Raji (cell line): ENCODE data around the gene CCDC87.

Source experiments
- POLR2A ChIP-seq: IDR thresholded peaks from 2 replicates; pipeline ENCODE4 v1.6.1; 2011; ENCODE audit warnings: low read depth, low read length, control low read depth; ENCODE audit not compliant: insufficient read depth

CCDC87 gene, protein sequence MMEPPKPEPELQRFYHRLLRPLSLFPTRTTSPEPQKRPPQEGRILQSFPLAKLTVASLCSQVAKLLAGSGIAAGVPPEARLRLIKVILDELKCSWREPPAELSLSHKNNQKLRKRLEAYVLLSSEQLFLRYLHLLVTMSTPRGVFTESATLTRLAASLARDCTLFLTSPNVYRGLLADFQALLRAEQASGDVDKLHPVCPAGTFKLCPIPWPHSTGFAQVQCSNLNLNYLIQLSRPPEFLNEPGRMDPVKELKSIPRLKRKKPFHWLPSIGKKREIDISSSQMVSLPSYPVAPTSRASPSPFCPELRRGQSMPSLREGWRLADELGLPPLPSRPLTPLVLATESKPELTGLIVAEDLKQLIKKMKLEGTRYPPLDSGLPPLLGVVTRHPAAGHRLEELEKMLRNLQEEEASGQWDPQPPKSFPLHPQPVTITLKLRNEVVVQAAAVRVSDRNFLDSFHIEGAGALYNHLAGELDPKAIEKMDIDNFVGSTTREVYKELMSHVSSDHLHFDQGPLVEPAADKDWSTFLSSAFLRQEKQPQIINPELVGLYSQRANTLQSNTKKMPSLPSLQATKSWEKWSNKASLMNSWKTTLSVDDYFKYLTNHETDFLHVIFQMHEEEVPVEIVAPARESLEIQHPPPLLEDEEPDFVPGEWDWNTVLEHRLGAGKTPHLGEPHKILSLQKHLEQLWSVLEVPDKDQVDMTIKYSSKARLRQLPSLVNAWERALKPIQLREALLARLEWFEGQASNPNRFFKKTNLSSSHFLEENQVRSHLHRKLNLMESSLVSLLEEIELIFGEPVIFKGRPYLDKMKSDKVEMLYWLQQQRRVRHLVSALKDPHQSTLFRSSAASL

DNA sequence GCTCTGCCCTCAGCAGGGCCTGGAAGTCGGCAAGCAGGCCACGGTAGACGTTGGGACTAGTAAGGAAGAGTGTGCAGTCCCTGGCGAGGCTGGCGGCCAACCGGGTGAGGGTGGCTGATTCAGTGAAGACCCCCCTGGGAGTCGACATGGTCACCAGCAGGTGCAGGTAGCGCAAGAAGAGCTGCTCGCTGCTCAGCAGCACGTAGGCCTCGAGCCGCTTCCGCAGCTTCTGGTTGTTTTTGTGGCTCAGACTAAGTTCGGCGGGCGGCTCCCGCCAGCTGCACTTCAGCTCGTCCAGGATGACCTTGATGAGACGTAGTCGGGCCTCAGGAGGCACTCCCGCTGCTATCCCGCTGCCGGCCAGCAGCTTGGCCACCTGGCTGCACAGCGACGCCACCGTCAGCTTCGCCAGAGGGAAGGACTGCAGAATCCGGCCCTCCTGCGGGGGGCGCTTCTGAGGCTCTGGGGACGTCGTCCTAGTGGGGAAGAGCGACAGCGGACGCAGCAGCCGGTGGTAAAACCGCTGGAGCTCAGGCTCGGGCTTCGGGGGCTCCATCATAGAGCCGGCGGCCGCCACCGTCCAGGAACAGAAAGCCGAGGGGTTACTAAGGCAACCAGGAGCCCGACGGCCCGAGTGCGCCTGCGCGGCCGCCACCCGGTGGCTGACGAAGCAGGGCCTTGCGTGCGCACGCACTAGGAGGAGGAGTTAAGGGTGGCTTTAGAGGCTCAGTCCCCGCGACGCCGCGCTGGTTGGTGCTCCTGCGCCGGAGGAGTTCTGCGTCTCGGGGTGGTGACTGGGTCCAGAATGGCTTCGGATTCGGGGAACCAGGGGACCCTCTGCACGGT is at the start of gene CCDC87, which contains the start of gene CCS:
CCDC87 (minus strand) TSS at position 607 of the 846 bp plus-strand sequence; CDS start at position 559, 48 bp downstream.
CCS (plus strand) TSS at position 729 of the 846 bp plus-strand sequence; CDS start at position 806, 77 bp downstream.
- peak; percentile 99 for TF ChIP-seq POLR2A

DNA sequence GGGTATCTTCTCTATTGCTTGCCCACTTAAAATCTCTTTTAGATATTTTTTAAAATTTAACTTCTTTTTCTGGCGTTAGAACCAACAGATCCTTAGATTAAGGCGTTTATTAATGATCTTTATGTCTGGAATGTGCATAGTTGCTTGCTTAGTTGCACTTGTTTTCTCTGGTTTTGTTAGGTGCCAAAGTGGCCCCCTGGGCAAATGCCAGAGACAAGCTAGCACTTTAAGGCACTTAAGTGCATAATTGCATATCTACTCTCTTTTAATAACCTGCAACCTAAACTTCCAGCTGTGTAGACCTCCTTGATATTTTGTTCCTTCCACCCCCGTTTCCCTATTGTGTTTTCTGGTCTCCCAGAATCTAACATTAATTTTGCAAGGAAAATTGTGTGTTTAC is 49.0 kb upstream of the CCDC87 start:
- no peak for TF ChIP-seq POLR2A

DNA sequence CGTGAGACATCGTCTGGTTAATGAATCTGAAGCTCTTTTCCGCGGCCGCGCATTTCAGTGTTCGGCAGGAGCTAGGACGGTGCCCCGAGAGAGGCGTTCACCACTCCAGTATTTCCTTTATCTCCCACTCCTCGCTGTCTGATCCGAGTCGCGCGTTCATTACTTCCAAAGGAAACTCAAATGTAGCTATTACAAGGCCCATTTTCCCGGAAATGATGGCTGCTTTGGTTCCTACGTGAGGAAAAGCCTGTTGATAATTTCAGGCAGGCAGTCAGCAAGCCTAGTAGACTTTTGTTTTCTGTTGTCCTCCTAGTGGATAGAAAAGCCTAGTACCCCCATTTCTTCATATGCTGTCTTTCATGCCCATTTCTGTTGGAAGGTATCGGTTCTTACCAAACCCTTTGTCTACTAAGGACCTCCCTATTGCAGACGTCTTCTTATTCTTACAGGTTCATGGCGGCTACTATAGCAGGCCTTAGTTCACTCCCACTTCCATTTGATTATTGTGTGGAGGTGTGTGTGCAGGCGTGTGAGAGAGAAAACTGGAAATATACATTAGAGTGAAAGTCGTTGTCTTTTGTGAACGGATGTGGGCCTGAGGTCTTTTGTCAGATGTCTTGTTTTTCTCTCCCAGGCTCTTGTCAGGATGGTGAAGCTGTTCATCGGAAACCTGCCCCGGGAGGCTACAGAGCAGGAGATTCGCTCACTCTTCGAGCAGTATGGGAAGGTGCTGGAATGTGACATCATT is 46.4 kb upstream of the CCDC87 start:
- no peak for TF ChIP-seq POLR2A

DNA sequence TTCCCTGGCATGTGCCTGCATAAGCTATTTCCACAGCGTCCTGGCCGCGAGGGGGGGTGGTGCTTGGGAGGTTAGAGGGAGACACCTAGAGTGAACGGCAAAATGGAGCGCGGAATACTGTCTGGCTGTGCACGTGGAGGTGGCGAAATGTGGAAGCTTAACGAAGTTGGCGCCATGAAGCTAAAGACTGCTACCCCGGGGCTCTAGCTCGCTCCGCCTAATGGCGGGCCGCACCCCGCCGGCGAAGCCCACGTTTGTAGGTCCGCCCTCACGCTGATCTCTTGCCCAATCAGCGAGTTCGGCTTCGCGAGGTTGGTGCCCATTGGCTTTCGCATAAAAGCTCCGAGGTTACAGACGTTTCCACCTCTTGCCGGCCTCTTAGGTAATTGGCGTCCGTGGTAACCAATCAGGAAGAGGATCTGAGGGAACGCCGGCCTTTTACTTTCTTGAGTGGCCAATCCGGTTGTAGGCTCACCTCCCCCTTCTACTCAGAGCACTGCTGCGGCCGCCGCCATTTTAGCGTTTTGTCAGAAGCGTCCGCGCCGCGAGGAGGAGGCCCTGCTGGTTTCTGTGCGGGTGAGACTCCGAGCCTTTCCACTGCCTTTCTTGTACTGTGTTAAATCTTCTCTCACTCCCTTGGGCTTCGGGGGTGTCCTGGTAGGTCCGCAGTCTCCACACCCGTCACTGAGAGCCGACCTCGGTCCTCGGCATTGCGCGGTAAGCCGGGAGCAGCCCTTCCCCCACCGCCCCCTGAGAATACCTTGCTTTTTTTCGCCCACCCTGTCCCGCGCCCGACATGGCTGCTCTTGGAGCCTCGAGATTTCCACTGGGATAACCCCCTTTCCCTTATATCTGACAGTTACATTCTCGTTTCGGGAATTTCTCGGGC is 45.6 kb upstream of the CCDC87 start, which contains the start of gene RBM4:
RBM4 (plus strand) TSS at position 527 of the 889 bp plus-strand sequence. CDS start 1,009 bp downstream, outside the sequence.
- peak; percentile 84 for TF ChIP-seq POLR2A

DNA sequence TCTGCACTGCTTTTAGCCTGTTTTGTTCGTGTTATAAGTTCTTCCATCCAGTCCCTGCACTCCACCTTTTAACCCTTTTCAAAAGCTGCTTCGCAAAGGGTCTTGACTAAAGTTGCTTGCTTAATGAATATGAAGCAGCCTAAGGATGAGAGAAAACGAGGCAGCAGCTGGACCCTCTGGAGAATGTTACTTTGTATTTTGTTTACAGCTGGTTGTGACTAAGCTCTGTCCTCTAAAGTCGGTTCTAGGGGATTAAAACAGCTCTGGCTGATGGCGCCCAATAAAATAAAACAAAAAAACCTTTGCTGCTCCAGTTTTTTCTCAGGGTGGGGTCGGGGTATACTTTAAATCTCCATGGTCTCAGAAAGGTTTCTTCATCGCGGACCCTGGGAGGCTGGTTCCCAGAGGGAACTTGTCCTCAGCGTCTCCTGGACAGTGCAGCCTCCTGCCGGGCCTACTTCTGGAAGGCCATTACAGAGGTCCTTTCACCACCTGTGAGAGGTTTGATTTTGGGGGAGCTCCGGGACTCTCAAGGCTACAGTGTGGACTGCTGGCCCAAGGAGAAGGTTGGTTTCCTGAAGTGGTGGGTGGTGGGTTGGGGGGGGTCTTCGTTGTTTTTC is 44.8 kb upstream of the CCDC87 start:
- TF ChIP-seq POLR2A: no peak

DNA sequence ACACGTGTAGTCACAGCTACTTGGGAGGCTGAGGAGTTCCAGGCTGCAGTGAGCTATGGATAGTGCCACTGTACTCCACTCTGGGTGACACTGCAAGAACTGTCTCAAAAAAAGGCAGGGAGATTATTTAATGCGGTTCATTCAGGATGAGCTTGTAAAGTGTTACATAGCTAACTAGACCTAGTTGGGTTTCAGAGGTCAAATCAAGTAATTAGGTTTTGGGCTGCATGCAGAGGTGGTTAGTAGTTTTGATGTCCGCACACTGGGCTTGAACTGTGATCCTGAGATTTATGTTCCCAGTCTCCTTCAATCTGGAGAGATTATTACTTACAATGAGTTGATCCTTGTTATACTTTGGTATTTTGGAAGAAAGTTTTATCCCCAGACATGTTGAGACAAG is 43.5 kb upstream of the CCDC87 start:
- no peak for TF ChIP-seq POLR2A

DNA sequence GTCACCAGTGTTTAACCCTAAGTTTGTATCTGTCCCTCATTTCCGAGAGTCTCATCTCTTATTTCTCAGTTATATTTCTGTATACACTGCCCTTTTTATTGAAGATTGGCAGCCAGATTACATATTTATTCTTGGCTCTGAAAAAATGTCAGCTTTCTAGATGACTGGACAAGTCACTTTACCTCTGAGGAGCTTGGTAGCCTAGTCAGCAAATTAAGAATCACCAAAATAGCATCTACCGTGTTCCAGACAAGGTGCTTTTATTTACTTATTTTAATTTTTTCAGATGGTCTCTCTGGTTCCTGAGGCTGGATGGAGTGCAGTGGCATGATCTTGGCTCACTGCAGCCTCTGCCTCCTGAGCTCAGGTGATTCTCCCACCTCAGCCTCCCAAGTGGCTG is 40.1 kb upstream of the CCDC87 start:
- no peak for TF ChIP-seq POLR2A

DNA sequence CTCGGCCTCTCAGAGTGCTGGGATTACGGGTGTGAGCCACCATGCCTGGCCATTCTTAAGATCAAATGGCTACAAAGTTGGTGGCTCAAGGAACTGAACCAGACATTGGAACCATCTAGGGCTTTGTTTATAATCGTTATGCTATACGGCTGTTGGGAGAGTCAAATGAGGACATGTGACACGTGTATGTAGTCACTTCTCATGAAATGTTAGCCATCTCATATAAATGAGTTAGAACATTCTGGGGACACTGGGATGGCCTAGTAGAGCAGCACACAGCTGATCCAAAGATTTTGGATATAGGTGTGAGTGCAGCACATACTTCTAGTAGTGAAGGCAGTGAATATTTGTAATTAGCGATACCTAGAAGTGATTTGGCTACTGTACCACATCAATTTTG is 39.0 kb upstream of the CCDC87 start:
- TF ChIP-seq POLR2A: no peak

DNA sequence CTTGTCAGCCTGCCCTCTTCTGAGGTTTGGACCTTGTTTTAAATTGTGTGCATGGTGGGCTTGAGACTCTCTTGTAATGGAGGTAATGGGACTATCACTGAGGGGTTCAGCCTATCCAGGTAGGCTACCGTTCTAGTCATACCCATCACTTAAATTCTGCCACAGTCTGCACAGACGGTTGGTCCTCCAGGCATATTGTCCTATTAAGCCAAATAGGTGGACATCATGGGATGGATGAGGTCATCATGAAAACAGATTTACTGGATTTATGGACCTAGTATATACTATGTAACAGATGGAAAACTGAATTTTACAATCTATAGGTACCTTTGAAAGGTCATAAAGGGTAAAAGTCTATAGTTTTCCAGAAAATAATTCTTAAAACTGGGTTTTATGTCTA is 36.5 kb upstream of the CCDC87 start:
- TF ChIP-seq POLR2A: no peak

DNA sequence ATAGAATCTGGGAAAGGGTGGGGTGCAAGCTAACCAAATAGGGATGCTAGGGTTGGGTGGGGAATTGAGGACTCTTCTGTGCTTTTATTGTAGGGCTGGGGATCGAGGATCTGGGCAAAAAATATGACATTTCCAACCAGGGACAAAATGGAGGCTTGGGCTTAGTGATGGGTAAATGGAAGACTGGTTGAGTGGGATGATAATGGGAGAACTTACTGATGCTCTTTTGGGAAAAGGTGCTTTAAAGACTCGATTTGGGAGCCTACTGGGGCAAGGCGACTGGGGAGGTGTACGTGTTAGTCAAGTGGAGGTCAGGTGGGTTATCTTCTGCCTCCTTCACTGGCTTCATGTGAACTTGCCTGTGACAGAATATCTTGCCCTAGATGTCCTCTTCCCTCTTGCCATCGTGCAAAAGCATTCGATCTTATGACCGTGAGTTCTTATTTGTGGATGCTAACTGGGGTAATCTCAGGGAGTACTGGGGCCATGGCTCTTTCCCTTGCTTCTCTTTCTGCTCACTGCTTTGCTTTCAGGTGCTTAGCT is 35.3 kb upstream of the CCDC87 start:
- no peak for TF ChIP-seq POLR2A

DNA sequence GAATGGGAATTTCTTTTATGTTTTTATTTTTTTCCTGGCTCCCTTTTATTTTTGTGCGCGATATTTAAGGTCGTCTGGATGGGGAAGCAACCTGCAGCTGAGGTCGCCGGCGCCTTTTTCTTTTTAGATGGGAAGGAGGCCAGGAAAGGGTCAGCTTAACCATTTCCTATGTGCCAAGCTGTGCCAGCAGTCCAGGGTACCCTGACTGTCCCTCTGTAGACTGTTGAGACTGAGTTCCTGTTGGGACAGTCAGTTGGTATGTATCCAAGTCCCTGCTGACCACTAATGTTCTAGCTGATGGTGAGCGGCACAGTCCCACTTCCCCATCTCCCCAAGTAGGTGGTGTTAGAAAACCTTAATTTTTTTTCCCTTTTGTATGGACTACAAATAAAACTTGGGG is 34.1 kb upstream of the CCDC87 start:
- no peak for TF ChIP-seq POLR2A

DNA sequence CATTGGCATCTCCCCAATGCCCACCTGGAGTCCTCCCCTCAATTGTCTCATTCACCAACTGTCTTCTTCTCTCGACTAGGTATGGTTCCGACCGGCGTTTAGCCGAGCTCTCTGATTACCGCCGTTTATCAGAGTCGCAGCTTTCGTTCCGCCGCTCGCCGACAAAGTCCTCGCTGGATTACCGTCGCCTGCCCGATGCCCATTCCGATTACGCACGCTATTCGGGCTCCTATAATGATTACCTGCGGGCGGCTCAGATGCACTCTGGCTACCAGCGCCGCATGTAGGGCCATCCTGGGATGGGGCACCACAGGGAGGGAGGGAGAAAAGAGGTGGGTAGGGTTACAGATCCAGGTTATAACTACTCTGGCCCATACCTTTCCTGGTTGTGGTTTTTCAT is 33.5 kb upstream of the CCDC87 start:
- no peak for TF ChIP-seq POLR2A
